ENCODE data around the gene MTCL1. TPM values are rescaled to one million over a fixed set of nuclear protein-coding genes. Genes with fewer than 3 reads are reported as not detected.

The MTCL1 gene
- total and polyA plus RNA-seq, 2 donors (not counting 1 experiment from before 2014, with no cell fraction given) = 35.0 to 56.0 TPM

DNA sequence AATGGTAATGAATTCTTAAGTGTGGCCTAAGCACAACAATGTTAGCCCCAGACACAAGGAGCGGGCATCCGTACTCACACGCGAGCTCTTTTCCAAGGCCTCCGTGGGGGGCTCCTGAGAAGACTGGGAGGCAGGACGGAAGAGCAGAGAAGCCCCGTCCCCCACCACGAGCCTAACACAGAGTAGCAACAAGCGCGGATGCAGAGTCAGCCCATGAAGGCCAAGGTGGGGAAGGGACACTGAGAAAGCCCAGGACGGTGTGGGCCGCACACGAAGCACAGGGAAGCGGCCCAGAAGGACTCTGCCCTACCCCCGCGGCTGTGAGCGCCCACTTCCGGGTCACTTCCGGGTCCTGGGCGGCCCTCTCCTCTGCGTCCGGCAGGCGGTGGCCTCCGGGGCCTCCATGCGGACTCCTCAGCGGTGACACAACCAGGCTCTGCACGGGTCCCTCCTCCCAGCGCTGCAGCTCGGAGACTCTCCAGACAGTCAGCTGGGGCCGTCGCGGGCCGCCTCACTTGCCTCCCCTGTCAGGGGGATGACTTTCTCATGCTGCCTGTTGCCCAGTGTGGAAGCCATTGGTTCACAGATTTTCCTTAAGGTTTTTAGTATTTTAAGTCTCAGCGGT, 151.5 kb downstream of the MTCL1 start:
- H3K4me1 ChIP-seq (ENCODE audit: control insufficient read depth, extremely low read depth, insufficient read depth, low read length) = peaks cover 13% of the 10 kb centered on the region
- DNase-seq (ENCODE audit: low read depth in 2 of 2) = no peak
- H2AFZ ChIP-seq (ENCODE audit: low read length) = no peak overlapping the region
- TF ChIP-seq EZH2 (IDR thresholded peaks at IDR 0.05; ENCODE audit: low read length, missing control alignments) = no peak
- TF ChIP-seq, protein P1, sequence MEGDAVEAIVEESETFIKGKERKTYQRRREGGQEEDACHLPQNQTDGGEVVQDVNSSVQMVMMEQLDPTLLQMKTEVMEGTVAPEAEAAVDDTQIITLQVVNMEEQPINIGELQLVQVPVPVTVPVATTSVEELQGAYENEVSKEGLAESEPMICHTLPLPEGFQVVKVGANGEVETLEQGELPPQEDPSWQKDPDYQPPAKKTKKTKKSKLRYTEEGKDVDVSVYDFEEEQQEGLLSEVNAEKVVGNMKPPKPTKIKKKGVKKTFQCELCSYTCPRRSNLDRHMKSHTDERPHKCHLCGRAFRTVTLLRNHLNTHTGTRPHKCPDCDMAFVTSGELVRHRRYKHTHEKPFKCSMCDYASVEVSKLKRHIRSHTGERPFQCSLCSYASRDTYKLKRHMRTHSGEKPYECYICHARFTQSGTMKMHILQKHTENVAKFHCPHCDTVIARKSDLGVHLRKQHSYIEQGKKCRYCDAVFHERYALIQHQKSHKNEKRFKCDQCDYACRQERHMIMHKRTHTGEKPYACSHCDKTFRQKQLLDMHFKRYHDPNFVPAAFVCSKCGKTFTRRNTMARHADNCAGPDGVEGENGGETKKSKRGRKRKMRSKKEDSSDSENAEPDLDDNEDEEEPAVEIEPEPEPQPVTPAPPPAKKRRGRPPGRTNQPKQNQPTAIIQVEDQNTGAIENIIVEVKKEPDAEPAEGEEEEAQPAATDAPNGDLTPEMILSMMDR (conservative IDR thresholded peaks at IDR 0.05 in 1 of 2, IDR thresholded peaks at IDR 0.05 in 1 of 2; ENCODE audit: low read depth in 1 of 2, low read length in 2 of 2) = no peak
- H3K9me3 ChIP-seq (ENCODE audit: control insufficient read depth, insufficient read depth, low read depth, low read length) = no peaks in the 10 kb centered on the region
- H3K4me3 ChIP-seq (replicated peaks in 1 of 4; ENCODE audit: control extremely low read depth in 1 of 4, insufficient read depth in 1 of 4, low read depth in 3 of 4, low read length in 4 of 4) = no peak overlapping the region
- no peak overlapping the region for H3K27ac ChIP-seq (ENCODE audit: insufficient read depth, low read length)
- H3K79me2 ChIP-seq (ENCODE audit: control insufficient read depth, insufficient read depth, low read length) = no peaks in the 10 kb centered on the region
- H3K36me3 ChIP-seq (ENCODE audit: control insufficient read depth, insufficient read depth, low read length) = no peaks in the 10 kb centered on the region
- H3K27me3 ChIP-seq (ENCODE audit: control insufficient read depth, insufficient read depth, low read length) = no peaks in the 10 kb centered on the region
- no peak overlapping the region for H3K9ac ChIP-seq (ENCODE audit: insufficient read depth, low read length)
- no peak overlapping the region for H3K4me2 ChIP-seq (ENCODE audit: extremely low read depth, insufficient read depth, low read length)
- no peaks in the 10 kb centered on the region for H4K20me1 ChIP-seq (ENCODE audit: control insufficient read depth, extremely low read depth, insufficient read depth, low read length)

DNA sequence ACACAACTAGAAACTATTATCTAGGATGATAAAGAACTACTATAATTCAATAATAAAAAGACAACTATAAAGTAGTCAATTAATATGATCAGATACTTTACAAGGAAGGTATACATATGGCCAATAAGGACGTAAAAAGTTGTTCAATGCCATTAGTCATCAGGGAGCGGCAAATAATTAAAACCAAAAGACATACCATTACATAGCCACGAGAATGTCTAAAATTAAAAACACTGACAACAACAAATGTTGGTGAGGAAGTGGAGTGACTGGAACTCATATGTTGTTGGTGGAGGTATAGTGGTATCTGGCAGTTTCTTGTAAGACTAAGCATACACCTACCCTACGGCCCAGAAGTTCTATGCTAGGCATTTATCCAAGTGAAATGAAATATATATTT, 152.4 kb downstream of the MTCL1 start:
- Histone ChIP-seq H3K9ac (ENCODE audit: insufficient read depth, low read length) (no peak overlapping the region), H3K4me2 (ENCODE audit: extremely low read depth, insufficient read depth, low read length) (no peak overlapping the region), H3K27ac (ENCODE audit: insufficient read depth, low read length) (no peak overlapping the region), H3K4me1 (ENCODE audit: control insufficient read depth, extremely low read depth, insufficient read depth, low read length) (peaks cover 13% of the 10 kb centered on the region), H2AFZ (ENCODE audit: low read length) (no peak overlapping the region), H3K27me3 (ENCODE audit: control insufficient read depth, insufficient read depth, low read length) (no peaks in the 10 kb centered on the region), H3K9me3 (ENCODE audit: control insufficient read depth, insufficient read depth, low read depth, low read length) (no peaks in the 10 kb centered on the region), H3K36me3 (ENCODE audit: control insufficient read depth, insufficient read depth, low read length) (no peaks in the 10 kb centered on the region), H3K79me2 (ENCODE audit: control insufficient read depth, insufficient read depth, low read length) (no peaks in the 10 kb centered on the region), H3K4me3 (replicated peaks in 1 of 4; ENCODE audit: control extremely low read depth in 1 of 4, insufficient read depth in 1 of 4, low read depth in 3 of 4, low read length in 4 of 4) (no peak overlapping the region), H4K20me1 (ENCODE audit: control insufficient read depth, extremely low read depth, insufficient read depth, low read length) (no peaks in the 10 kb centered on the region)
- TF ChIP-seq, protein P1 (conservative IDR thresholded peaks at IDR 0.05 in 1 of 2, IDR thresholded peaks at IDR 0.05 in 1 of 2; ENCODE audit: low read depth in 1 of 2, low read length in 2 of 2) = no peak
- no peak for TF ChIP-seq EZH2 (IDR thresholded peaks at IDR 0.05; ENCODE audit: low read length, missing control alignments)
- no peak for DNase-seq (ENCODE audit: low read depth in 2 of 2)

DNA sequence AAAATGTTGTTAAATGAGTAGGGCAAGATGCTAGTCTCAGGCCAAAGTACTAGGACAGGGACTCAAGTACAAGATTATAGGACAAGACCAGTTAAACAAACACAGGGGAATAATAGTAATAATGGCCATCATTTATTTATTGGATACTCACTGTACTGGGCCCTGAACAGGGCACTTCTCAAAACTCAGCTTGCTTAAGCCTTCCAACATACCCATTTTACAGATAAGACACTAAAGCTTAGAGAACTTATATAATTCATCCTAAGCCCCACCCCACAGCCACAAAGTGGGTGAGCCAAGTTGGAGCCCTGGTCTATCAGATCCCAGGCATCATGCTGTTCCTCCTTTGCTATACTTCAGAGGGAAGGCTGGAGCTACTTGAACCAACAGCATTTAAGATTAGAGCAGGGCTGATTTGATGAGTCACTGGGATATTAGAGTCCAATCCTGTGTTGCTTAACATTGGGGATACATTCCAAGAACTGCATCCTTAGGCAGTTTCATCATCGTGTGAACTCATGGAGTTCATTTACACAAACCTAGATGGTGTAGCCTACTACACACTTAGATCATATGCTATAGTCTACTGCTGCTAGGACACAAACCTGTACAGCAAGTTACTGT, 153.6 kb downstream of the MTCL1 start:
- Histone ChIP-seq H3K4me2 (ENCODE audit: extremely low read depth, insufficient read depth, low read length) (no peak overlapping the region), H2AFZ (ENCODE audit: low read length) (no peak overlapping the region)

More for the DNA sequence above, 153.6 kb downstream of the MTCL1 start:
- TF ChIP-seq EZH2 (IDR thresholded peaks at IDR 0.05; ENCODE audit: low read length, missing control alignments) = no peak
- TF ChIP-seq, protein P1 (conservative IDR thresholded peaks at IDR 0.05 in 1 of 2, IDR thresholded peaks at IDR 0.05 in 1 of 2; ENCODE audit: low read depth in 1 of 2, low read length in 2 of 2) = no peak
- Histone ChIP-seq H3K27me3 (ENCODE audit: control insufficient read depth, insufficient read depth, low read length) (no peaks in the 10 kb centered on the region), H4K20me1 (ENCODE audit: control insufficient read depth, extremely low read depth, insufficient read depth, low read length) (no peaks in the 10 kb centered on the region), H3K4me3 (replicated peaks in 1 of 4; ENCODE audit: control extremely low read depth in 1 of 4, insufficient read depth in 1 of 4, low read depth in 3 of 4, low read length in 4 of 4) (no peak overlapping the region), H3K27ac (ENCODE audit: insufficient read depth, low read length) (peak overlapping the region; percentile 39), H3K36me3 (ENCODE audit: control insufficient read depth, insufficient read depth, low read length) (no peaks in the 10 kb centered on the region), H3K4me1 (ENCODE audit: control insufficient read depth, extremely low read depth, insufficient read depth, low read length) (peaks cover 13% of the 10 kb centered on the region), H3K9me3 (ENCODE audit: control insufficient read depth, insufficient read depth, low read depth, low read length) (no peaks in the 10 kb centered on the region), H3K9ac (ENCODE audit: insufficient read depth, low read length) (no peak overlapping the region), H3K79me2 (ENCODE audit: control insufficient read depth, insufficient read depth, low read length) (no peaks in the 10 kb centered on the region)
- peak; percentile 98 to 99 for DNase-seq (ENCODE audit: low read depth in 2 of 2)
